HG02840 (cell line): ENCODE results near the gene RNF11.

Experiments
- ATAC-seq: cut with Tn5 transposase; IDR thresholded peaks from one replicate; pipeline ENCODE4 v1.9.1; 2021; ENCODE audit warnings: mild to moderate bottlenecking, moderate library complexity, moderate number of reproducible peaks; ENCODE audit not compliant: unreplicated experiment, low FRiP score

Gene RNF11

GRCh38 chr1:51294566-51295184 is 58.6 kb downstream of the RNF11 start:
- ATAC-seq = no peak

- ATAC-seq = no peak
These were observed 59.9 kb downstream of the RNF11 start for GRCh38 chr1:51295926-51296325.

GRCh38 chr1:51296383-51297357 is 60.6 kb downstream of the RNF11 start:
- no peak for ATAC-seq

- ATAC-seq = no peak
These were observed 61.6 kb downstream of the RNF11 start for GRCh38 chr1:51297401-51298321.

- no peak for ATAC-seq
These were observed 62.2 kb downstream of the RNF11 start for GRCh38 chr1:51298322-51298705.

GRCh38 chr1:51299185-51299885 is 63.3 kb downstream of the RNF11 start:
- no peak for ATAC-seq

- no peak for ATAC-seq
These were observed 64.1 kb downstream of the RNF11 start for GRCh38 chr1:51299981-51300670.

- ATAC-seq = no peak
These were observed 65.2 kb downstream of the RNF11 start for GRCh38 chr1:51301152-51301843.

GRCh38 chr1:51301844-51302162 is 65.7 kb downstream of the RNF11 start:
- no peak for ATAC-seq

- ATAC-seq = no peak
These were observed 66.2 kb downstream of the RNF11 start for GRCh38 chr1:51302270-51302669.

- ATAC-seq = no peak
These were observed 66.7 kb downstream of the RNF11 start for GRCh38 chr1:51302746-51303145.

- no peak for ATAC-seq
These were observed 67.2 kb downstream of the RNF11 start for GRCh38 chr1:51303315-51303714.

- no peak for ATAC-seq
These were observed 67.7 kb downstream of the RNF11 start for GRCh38 chr1:51303751-51304251.

GRCh38 chr1:51304360-51304759 is 68.3 kb downstream of the RNF11 start:
- ATAC-seq = no peak

- no peak for ATAC-seq
These were observed 69.3 kb downstream of the RNF11 start for GRCh38 chr1:51305371-51305823.

- ATAC-seq = no peak
These were observed 70.9 kb downstream of the RNF11 start for GRCh38 chr1:51306950-51307349.

GRCh38 chr1:51308636-51309035 is 72.6 kb downstream of the RNF11 start:
- no peak for ATAC-seq

GRCh38 chr1:51309291-51309690 is 73.2 kb downstream of the RNF11 start:
- ATAC-seq = no peak
